ENCODE data around the gene ADGRG7. TPM values are rescaled to one million over a fixed set of nuclear protein-coding genes. Genes with fewer than 3 reads are reported as not detected.

ADGRG7 gene
- total RNA-seq, 4 donors from 2014 or later: 0.58 TPM; not detected in 3

DNA sequence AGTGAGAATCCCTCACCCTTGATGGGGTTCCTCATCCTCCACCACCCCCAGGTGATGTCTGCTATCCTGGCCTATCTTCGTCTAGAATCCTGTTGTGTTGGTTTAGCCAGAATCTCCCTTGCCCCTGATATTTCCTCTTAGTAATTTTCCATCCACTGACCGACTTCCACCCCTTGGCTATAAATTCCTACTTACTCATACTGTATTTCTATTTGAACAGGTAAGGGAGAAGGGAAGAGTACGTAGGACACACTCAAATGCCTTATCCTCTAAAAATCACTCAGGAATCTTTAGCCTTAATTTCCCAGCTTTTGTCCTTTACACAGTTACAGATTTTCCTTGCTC, 99.2 kb downstream of the ADGRG7 start:
- in situ Hi-C loops (cut with MboI; ENCODE audit: low sequenced_read_pairs in 4 of 4) (loop anchor here in 1 of 4 donors (25.0 kb wide), 1 partner anchor 896 kb away; the partner anchor contains the start of gene CMSS1), intact Hi-C loops (cut with DNase I; ENCODE audit: low total_unique reads) (loop anchor here (5.0 kb wide), 3 partner anchors 306 to 979 kb away; partner anchors contain the start of genes LNP1, RPL24, SENP7 and TOMM70)
- Histone ChIP-seq H3K9me3 (no peaks in the 10 kb centered on the region), H3K4me3 (peak overlapping the region; percentile 52 to 97 (median 78)), H3K27me3 (no peaks in the 10 kb centered on the region), H3K36me3 (no peaks in the 10 kb centered on the region), H3K4me1 (peaks cover 18 to 24% of the 10 kb centered on the region in 2 donors), H3K27ac (peak overlapping the region; percentile 92 to 99 (median 96))
- DNase-seq: no peak
- TF ChIP-seq, protein P1, sequence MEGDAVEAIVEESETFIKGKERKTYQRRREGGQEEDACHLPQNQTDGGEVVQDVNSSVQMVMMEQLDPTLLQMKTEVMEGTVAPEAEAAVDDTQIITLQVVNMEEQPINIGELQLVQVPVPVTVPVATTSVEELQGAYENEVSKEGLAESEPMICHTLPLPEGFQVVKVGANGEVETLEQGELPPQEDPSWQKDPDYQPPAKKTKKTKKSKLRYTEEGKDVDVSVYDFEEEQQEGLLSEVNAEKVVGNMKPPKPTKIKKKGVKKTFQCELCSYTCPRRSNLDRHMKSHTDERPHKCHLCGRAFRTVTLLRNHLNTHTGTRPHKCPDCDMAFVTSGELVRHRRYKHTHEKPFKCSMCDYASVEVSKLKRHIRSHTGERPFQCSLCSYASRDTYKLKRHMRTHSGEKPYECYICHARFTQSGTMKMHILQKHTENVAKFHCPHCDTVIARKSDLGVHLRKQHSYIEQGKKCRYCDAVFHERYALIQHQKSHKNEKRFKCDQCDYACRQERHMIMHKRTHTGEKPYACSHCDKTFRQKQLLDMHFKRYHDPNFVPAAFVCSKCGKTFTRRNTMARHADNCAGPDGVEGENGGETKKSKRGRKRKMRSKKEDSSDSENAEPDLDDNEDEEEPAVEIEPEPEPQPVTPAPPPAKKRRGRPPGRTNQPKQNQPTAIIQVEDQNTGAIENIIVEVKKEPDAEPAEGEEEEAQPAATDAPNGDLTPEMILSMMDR (IDR thresholded peaks at IDR 0.05 in 4 of 5, conservative IDR thresholded peaks at IDR 0.05 in 1 of 5): no peak
- no peak for TF ChIP-seq POLR2A (IDR thresholded peaks at IDR 0.05)
- no peak for ATAC-seq

DNA sequence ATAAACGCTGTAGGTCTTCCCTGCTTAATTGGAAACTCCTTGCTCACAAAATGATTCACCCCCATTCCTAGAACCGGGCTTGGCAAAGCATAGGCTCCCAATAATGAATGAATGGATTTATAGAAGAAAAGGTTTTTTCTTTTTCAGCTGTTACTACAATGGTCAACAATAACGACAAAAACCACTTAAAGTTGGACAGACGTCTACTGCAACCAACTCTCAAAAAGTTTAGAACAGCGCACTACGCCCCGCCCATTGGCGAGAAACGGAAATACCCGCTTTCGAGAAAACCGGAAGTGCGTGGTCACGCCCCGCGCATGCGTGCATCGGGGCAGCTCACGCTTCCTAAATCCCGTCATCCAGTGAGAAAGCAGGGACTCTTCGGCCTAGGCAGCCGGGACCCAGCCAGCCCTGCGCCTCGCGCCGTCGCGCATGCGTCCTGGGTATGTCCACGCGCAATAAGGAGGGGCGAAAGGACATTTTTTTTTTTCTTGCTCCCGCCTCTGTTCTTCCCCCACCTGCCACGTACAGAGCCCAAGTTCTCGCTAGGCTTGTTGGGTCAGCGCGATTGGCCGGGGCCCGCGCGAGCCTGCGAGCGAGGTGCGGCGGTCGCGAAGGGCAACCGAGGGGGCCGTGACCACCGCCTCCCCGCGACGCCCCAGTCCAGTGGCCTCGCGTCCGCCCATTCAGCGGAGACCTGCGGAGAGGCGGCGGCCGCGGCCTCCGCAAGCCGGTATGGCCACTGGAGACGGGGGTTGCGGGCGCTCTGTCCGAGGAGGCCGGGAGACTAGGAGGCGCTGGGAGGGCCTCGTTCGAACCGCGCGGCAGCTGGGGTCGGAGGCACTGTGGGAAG, 99.8 kb downstream of the ADGRG7 start, which contains the start of gene TFG:
TFG (plus strand) TSS at position 506 of the 853 bp plus-strand sequence. CDS start 4,192 bp downstream, outside the sequence.
- peak; percentile 81 to 84 for TF ChIP-seq POLR2A (IDR thresholded peaks at IDR 0.05)
- TF ChIP-seq, protein P1 (IDR thresholded peaks at IDR 0.05 in 4 of 5, conservative IDR thresholded peaks at IDR 0.05 in 1 of 5): no peak
- Histone ChIP-seq H3K27me3 (no peaks in the 10 kb centered on the region), H3K4me3 (peak within 1 kb of the TSS; percentile 73 to 97 (median 86)), H3K4me1 (peaks cover 18 to 24% of the 10 kb centered on the region in 2 donors), H3K9me3 (no peaks in the 10 kb centered on the region), H3K36me3 (no peaks in the 10 kb centered on the region), H3K27ac (peak within 1 kb of the TSS; percentile 92 to 99 (median 96))
- intact Hi-C loops (cut with DNase I; ENCODE audit: low total_unique reads): loop anchor here (5.0 kb wide), 3 partner anchors 307 to 978 kb away; partner anchors contain the start of genes LNP1, RPL24, SENP7 and TOMM70
- in situ Hi-C loops (cut with MboI; ENCODE audit: low sequenced_read_pairs in 4 of 4): loop anchor here in 1 of 4 donors (25.0 kb wide), 1 partner anchor 897 kb away; the partner anchor contains the start of gene CMSS1
- ATAC-seq: peak; percentile 95 to 98
- peak; percentile 95 to 98 for DNase-seq

DNA sequence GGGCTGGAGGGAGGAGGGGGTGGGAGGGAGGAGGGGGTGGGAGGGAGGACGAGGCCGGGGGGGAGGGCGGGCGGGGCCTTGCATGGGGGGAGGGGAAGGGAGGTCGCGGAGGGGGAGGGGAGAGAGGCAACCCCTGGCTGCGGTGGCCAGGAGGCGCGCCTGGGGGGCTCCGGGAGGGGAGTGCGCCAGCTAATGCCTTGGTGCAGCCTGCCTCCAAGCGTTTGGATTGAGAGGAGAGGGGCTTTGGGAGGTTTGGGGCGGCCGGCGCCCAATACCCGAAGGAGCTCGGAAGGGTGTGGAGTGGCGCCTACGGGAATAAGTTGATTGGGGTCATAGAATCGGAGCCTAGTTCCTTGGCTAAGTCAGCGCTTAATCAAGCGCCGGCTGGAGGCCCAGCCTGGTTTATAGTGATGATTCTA, 100.5 kb downstream of the ADGRG7 start:
- peak; percentile 6 to 8 for ATAC-seq
- Histone ChIP-seq H3K27ac (peak overlapping the region; percentile 92 to 99 (median 96)), H3K9me3 (no peaks in the 10 kb centered on the region), H3K27me3 (no peaks in the 10 kb centered on the region), H3K4me1 (peaks cover 18 to 26% of the 10 kb centered on the region in 2 donors), H3K4me3 (peak overlapping the region; percentile 73 to 97 (median 86)), H3K36me3 (no peaks in the 10 kb centered on the region)
- peak in 1 of 2 donors; percentile 22 for DNase-seq
- intact Hi-C loops (cut with DNase I; ENCODE audit: low total_unique reads): loop anchor here (5.0 kb wide), 3 partner anchors 308 to 977 kb away; partner anchors contain the start of genes LNP1, RPL24, SENP7 and TOMM70
- in situ Hi-C loops (cut with MboI; ENCODE audit: low sequenced_read_pairs in 4 of 4): loop anchor here in 1 of 4 donors (25.0 kb wide), 1 partner anchor 898 kb away; the partner anchor contains the start of gene CMSS1
- TF ChIP-seq POLR2A (IDR thresholded peaks at IDR 0.05): no peak
- TF ChIP-seq, protein P1 (IDR thresholded peaks at IDR 0.05 in 4 of 5, conservative IDR thresholded peaks at IDR 0.05 in 1 of 5): no peak

DNA sequence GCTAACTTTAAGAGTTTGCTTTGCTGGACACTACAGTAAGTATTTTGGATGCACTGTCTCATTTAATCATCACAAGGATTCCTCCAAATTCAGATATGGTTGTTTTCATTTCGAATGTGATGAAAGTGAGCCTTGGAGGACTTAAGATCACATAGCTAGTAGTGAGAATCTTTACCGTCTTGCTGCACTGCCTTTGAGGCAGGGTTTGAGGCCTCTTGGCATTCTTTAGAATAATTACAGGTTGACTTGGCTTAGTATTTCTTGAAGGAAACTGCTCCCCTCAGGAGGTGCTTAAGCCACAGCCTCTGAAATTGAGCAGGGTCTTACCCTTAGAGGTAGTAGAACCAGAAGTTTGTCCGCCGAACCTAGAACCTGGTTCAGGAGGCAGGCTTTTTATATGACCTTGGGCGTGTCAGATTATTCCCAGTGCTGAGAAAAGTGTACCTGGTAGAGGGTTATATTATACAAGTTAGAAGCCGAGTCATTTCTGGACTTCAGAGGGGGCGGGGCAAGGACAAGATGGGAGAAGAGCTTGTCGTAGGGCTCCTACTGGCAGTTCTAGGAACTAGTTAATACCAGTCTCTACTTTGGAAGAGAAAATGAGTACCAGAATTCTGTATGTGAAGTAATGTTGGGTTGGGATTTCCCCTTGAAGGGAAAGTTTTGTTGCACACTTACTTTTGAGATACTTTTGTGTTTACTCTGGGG, 101.0 kb downstream of the ADGRG7 start:
- Histone ChIP-seq H3K4me3 (peak overlapping the region; percentile 73 to 97 (median 86)), H3K4me1 (peaks cover 18 to 28% of the 10 kb centered on the region in 2 donors), H3K9me3 (no peaks in the 10 kb centered on the region), H3K27me3 (no peaks in the 10 kb centered on the region), H3K27ac (peak overlapping the region; percentile 92 to 99 (median 96)), H3K36me3 (no peaks in the 10 kb centered on the region)
- intact Hi-C loops (cut with DNase I; ENCODE audit: low total_unique reads) (no loop called here), in situ Hi-C loops (cut with MboI; ENCODE audit: low sequenced_read_pairs in 4 of 4) (loop anchor here in 1 of 4 donors (25.0 kb wide), 1 partner anchor 898 kb away; the partner anchor contains the start of gene CMSS1)
- DNase-seq (peak in 1 of 2 donors; percentile 23), ATAC-seq (no peak)
- no peak for TF ChIP-seq POLR2A (IDR thresholded peaks at IDR 0.05)
- TF ChIP-seq, protein P1 (IDR thresholded peaks at IDR 0.05 in 4 of 5, conservative IDR thresholded peaks at IDR 0.05 in 1 of 5): peak in 2 of 5 experiments; percentile 5 to 9

Measured in gastrocnemius medialis (tissue), 4 donors.